Mucosa of rectum (tissue), 2 donors: ENCODE data around the gene HEG1.

Experiments
- H3K27ac ChIP-seq, 2 donors: one replicate each; pipeline ENCODE4 v1.7.0; 2013; ENCODE audit warnings: inconsistent platforms in 2 of 2, low read depth in 2 of 2, low read length in 2 of 2
- H3K27me3 ChIP-seq, 2 donors: one replicate each; pipeline ENCODE4 v1.7.0; 2013; ENCODE audit warnings: low read length in 2 of 2; ENCODE audit not compliant: control insufficient read depth in 2 of 2, insufficient read depth in 2 of 2
- H3K36me3 ChIP-seq, 2 donors: one replicate each; pipeline ENCODE4 v1.7.0; 2013; ENCODE audit warnings: low read length in 2 of 2; ENCODE audit not compliant: control insufficient read depth in 2 of 2, insufficient read depth in 2 of 2
- H3K4me1 ChIP-seq, 2 donors: one replicate each; pipeline ENCODE4 v1.7.0; 2013; ENCODE audit warnings: low read length in 2 of 2, mild to moderate bottlenecking in 1 of 2; ENCODE audit not compliant: control insufficient read depth in 2 of 2, insufficient read depth in 2 of 2
- H3K4me3 ChIP-seq, 2 donors: one replicate each; pipeline ENCODE4 v1.7.0; 2013; ENCODE audit warnings: low read length in 2 of 2
- H3K9ac ChIP-seq, 2 donors: one replicate each; pipeline ENCODE4 v1.7.0; 2013; ENCODE audit warnings: low read length in 2 of 2, low read depth in 1 of 2, mild to moderate bottlenecking in 1 of 2
- H3K9me3 ChIP-seq, 2 donors: one replicate each; pipeline ENCODE4 v1.7.0; 2013; ENCODE audit warnings: low read length in 2 of 2; ENCODE audit not compliant: control insufficient read depth in 2 of 2
- donor health status: healthy.
- donor health status: Normal muscosa, but diverticular disease.

Gene HEG1

DNA sequence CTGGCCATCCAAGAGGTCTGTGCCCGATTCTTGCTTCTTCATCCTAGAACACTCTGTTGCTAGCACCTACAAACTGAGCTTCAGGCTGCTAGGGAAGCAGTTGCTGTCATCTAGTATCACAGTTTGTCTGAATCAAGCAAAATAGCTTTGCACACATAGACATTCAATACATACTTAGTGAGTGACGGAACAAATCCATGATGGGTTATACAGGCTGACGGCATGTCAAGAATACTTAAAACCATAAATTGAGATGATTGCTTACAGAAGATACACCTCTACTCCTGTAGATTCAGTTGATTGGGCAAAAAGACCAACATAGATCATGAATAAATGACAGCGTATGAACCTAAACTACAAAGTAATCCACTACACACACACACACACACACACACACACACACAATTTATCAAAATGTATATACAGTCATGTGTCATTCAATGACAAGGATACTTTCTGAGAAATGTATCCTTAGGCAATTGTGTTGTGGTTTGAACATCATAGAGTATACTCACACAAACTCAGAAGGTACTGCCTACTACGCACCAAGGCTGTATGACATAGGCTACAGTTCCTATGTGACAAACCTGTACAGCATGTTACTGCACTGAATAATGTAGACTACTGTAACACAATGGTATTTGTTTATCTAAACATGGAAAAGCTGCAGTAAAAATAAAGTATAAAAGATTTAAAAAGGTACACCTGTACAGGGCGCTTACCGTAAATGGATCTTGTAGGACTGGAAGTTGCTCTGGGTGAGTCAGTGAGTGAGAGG, 14.4 kb upstream of the HEG1 start:
- H3K36me3 ChIP-seq: no peaks in the 10 kb centered on the region
- no peak overlapping the region for H3K9ac ChIP-seq
- no peaks in the 10 kb centered on the region for H3K9me3 ChIP-seq
- H3K27ac ChIP-seq: no peak overlapping the region
- no peaks in the 10 kb centered on the region for H3K4me1 ChIP-seq
- H3K4me3 ChIP-seq: no peak overlapping the region
- H3K27me3 ChIP-seq: no peaks in the 10 kb centered on the region

DNA sequence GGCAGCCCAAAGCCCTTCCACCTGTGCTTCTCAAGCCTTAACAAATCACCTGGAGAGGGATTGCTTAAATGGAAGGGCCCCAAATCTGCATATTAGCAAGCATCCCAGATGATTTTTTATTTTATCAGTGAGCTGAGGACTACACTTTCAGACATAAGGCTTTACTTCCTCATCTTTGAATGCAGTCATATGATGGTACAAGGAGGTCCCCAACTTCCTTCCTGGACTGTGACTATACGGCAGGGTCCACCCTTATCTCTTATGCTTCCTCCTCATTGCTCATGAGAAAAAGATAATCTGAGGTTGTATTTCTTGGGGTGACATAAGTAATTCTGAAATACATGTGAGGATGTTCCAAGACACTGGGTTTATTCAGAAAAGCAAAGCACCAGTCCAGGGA, 13.7 kb upstream of the HEG1 start:
- H3K27ac ChIP-seq: no peak overlapping the region
- no peaks in the 10 kb centered on the region for H3K4me1 ChIP-seq
- H3K9ac ChIP-seq: no peak overlapping the region
- H3K4me3 ChIP-seq: no peak overlapping the region
- no peaks in the 10 kb centered on the region for H3K9me3 ChIP-seq
- H3K36me3 ChIP-seq: no peaks in the 10 kb centered on the region
- H3K27me3 ChIP-seq: no peaks in the 10 kb centered on the region

DNA sequence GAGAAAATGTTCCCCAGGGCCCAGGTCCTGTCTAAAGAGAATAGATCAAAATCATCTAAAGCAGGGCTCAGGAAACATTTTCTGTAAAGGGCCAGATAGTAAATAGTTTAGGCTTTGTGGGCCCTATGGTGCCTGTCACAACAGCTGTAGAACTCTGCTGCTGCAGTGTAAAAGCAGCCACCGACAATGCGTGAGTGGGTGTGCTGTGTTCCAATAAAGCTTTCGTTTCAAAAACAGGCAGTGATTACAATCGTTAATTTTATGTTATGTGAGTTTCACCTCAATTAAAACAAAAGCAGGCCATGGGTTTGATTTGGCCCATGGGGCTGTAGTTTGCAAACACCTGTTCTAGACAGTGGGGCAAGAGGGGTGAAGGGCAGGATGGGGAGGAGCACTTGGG, 12.5 kb upstream of the HEG1 start:
- no peaks in the 10 kb centered on the region for H3K9me3 ChIP-seq
- no peak overlapping the region for H3K27ac ChIP-seq
- H3K9ac ChIP-seq: no peak overlapping the region
- H3K36me3 ChIP-seq: no peaks in the 10 kb centered on the region
- H3K27me3 ChIP-seq: peaks cover 0 to 3% of the 10 kb centered on the region in 2 donors
- no peak overlapping the region for H3K4me3 ChIP-seq
- no peaks in the 10 kb centered on the region for H3K4me1 ChIP-seq

DNA sequence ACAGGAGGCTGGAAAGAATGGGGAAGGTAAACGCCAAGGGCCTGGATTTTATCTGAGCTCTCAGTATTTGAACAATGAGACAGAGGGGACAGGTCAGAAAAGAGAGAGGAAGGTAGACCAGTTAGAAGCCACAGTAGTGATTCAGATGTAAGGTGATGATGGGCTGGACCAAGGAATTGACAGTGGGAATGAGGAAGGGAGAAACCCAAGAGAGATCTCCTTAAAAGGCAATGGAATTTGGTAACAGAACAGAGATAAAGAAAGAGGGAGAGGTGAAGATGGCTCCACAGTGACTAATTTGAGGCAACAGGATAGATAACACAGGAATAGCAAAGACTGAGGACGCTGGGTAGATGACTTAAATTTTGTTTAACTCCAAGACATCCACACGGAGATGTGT, 11.4 kb upstream of the HEG1 start:
- H3K4me3 ChIP-seq: no peak overlapping the region
- no peaks in the 10 kb centered on the region for H3K9me3 ChIP-seq
- no peaks in the 10 kb centered on the region for H3K36me3 ChIP-seq
- H3K27me3 ChIP-seq: peaks cover 0 to 3% of the 10 kb centered on the region in 2 donors
- H3K9ac ChIP-seq: no peak overlapping the region
- H3K27ac ChIP-seq: no peak overlapping the region
- peaks cover 0 to 4% of the 10 kb centered on the region in 2 donors for H3K4me1 ChIP-seq

DNA sequence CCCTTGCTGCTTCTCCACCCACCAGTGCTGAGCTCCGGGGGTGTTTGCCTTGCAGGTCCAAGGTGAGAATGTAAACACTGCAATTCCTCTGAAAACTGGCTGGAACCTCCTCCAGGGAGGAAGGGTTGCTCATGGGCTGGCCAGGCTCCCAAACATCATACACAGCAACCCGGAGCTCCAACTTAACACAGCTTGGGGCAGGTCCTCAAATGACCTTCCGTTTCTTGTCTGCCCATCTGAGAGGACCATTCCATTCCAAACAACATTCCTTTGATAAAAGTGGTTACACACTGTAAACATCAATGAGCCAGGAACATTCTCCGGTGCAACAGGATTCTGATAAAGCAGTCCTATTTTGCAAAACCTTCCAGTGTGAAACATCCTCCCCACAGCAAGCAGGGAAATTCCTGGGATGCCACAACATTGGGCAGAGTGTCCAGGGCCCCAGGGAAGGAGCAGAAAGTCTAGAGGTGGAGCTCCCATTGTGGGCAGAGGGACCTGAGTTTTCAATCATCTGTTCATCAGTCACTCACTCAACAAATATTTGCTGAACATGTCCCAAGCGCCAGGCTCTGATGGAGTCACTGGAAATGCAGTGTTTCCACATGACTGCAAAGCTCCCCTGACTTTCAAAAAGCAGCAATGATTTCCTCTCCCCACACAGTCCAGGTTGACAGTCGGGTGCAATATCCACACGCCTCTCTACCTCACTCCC, 7.3 kb upstream of the HEG1 start:
- Histone ChIP-seq H3K27me3 (peaks cover 0 to 3% of the 10 kb centered on the region in 2 donors), H3K4me3 (no peak overlapping the region), H3K4me1 (peaks cover 0 to 4% of the 10 kb centered on the region in 2 donors), H3K9ac (no peak overlapping the region), H3K27ac (no peak overlapping the region), H3K9me3 (no peaks in the 10 kb centered on the region), H3K36me3 (no peaks in the 10 kb centered on the region)

DNA sequence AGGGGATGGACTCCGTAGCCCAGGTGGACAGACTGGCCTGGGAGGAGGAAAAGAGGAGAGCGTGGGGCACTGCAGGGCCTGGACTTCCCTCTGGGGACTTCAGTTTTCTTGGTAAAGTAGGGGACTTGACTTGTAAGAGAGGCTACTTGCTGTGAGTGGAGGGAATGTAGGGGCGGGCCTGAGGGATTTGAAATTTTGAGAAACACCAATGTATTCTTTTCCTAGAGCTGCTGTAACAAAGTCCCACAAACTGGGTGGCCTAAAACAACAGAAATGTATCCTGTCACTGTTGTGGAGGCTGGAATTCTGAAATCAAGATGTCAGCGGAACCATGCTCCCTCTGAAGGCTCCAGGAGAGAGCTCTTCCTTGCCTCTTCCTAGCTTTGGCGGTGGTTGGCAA, 5.8 kb upstream of the HEG1 start:
- Histone ChIP-seq H3K9ac (no peak overlapping the region), H3K27me3 (peaks cover 0 to 3% of the 10 kb centered on the region in 2 donors), H3K9me3 (no peaks in the 10 kb centered on the region), H3K4me1 (peaks cover 0 to 4% of the 10 kb centered on the region in 2 donors), H3K36me3 (no peaks in the 10 kb centered on the region), H3K27ac (peak overlapping the region; percentile 4 to 8), H3K4me3 (no peak overlapping the region)

DNA sequence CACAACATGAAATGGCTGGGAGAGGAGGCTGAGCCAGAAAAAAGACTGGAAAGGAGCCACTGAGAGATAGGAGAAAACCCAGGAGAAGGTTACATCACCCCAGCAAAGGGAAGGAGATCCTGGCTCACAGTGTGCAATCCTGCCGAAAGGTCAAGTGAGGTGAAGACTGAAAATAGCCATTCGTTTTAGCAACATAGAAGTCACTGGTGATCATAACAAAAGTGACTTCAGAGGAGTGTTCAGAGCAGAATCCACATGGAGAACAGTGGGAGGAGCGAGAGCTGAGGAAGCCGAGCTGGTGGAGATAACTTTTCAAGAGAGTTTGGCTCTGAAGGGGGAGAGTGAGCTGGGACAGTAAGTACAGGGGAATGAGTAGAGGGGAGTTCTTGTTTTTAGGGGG, 5.4 kb upstream of the HEG1 start:
- Histone ChIP-seq H3K4me3 (no peak overlapping the region), H3K9ac (no peak overlapping the region), H3K27me3 (peaks cover 0 to 3% of the 10 kb centered on the region in 2 donors), H3K4me1 (peaks cover 2 to 8% of the 10 kb centered on the region in 2 donors), H3K36me3 (no peaks in the 10 kb centered on the region), H3K9me3 (no peaks in the 10 kb centered on the region), H3K27ac (peak overlapping the region; percentile 4 to 8)

DNA sequence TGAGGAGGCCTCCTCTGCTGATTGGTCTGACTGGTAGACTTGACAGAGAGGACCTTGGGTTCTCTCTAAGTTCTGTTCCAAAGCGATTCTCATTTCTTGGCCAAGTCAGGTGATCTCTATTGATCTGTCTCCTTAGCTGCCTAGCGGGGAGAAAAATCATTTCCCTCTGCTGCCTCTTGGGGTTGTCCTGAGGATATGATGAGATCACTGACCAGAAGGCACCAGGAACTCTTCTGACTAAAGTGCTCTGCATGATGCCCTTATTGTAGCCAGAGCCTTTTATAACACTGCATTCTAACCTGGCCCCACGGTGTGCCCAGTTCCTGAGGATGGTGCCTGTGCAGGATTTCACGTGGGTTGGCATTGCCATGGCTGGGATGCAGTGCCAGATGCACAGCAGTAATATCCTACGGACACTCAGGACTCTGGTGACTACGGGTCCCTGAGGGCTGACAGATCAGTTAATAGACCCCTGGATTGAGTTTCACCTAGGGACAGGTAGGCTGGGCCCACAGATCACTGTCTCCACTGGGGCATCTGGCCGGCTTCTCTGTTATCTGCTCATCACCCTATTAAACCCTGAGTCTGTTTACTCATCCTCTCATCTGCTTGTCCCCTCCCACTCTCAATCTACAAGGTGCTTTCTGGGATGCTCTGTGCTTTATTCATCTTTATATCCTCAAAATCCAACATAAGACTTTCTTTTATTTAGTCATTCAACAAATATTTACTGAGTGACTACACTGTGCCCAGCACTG, 3.9 kb upstream of the HEG1 start:
- peaks cover 3 to 8% of the 10 kb centered on the region in 2 donors for H3K4me1 ChIP-seq
- no peak overlapping the region for H3K9ac ChIP-seq
- H3K36me3 ChIP-seq: no peaks in the 10 kb centered on the region
- peaks cover 0 to 3% of the 10 kb centered on the region in 2 donors for H3K27me3 ChIP-seq
- no peak overlapping the region for H3K4me3 ChIP-seq
- H3K9me3 ChIP-seq: no peaks in the 10 kb centered on the region
- no peak overlapping the region for H3K27ac ChIP-seq

DNA sequence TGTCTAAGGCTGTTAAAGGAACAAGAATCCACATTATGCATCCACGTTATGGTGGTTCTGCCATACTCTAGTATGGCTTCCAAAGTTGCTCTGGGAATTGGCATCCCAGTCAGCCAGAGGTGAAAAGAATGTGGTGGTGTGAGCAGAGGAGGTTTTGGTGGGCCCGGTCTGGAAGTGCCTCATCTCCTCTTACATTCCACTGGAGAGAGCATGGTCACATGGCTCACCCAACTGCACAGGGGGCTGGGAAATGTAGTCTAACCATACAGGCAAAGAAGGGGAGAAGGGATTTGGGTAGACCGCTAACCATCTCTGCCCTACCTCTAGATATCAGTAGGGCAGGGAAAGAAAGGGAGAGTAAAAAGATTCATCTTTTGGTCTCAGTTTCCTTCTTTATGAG, 3.2 kb upstream of the HEG1 start:
- Histone ChIP-seq H3K9me3 (no peaks in the 10 kb centered on the region), H3K4me1 (peaks cover 3 to 8% of the 10 kb centered on the region in 2 donors), H3K27me3 (peaks cover 0 to 3% of the 10 kb centered on the region in 2 donors), H3K27ac (no peak overlapping the region), H3K9ac (no peak overlapping the region), H3K36me3 (no peaks in the 10 kb centered on the region), H3K4me3 (no peak overlapping the region)

DNA sequence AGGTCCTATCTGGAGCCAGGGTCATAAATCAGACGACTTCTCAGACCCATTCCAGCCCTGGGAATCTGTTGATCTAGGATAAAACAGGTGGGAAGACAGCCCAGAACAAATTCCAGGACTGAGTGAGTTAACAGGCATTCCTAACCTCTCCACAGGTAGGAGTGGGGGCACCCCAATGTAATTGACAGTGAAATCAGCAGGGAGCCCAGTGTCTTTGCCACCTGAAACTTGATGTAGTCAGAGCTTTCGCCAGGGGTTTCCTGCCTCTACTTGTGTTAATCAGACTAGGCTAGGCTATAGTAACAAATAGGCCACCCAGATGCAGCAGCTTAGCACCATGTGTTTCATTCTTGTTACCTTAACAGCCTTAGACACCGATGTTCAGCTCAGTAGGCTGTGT, 2.7 kb upstream of the HEG1 start:
- Histone ChIP-seq H3K27ac (no peak overlapping the region), H3K4me1 (peaks cover 7 to 8% of the 10 kb centered on the region in 2 donors)

More for the DNA sequence above, 2.7 kb upstream of the HEG1 start:
- Histone ChIP-seq H3K36me3 (no peaks in the 10 kb centered on the region), H3K9ac (no peak overlapping the region), H3K9me3 (no peaks in the 10 kb centered on the region), H3K27me3 (peaks cover 0 to 2% of the 10 kb centered on the region in 2 donors), H3K4me3 (no peak overlapping the region)
